ENCODE results near the gene MUSTN1.

Gene MUSTN1

GRCh38 chr3:52813810-52814209 lies 21.0 kb downstream of the MUSTN1 start:
- no peak for DNase-seq (ENCODE audit: low read depth)
- H3K4me3 ChIP-seq (ENCODE audit: low read depth, low read length): no peak overlapping the region
- TF ChIP-seq, protein P1, sequence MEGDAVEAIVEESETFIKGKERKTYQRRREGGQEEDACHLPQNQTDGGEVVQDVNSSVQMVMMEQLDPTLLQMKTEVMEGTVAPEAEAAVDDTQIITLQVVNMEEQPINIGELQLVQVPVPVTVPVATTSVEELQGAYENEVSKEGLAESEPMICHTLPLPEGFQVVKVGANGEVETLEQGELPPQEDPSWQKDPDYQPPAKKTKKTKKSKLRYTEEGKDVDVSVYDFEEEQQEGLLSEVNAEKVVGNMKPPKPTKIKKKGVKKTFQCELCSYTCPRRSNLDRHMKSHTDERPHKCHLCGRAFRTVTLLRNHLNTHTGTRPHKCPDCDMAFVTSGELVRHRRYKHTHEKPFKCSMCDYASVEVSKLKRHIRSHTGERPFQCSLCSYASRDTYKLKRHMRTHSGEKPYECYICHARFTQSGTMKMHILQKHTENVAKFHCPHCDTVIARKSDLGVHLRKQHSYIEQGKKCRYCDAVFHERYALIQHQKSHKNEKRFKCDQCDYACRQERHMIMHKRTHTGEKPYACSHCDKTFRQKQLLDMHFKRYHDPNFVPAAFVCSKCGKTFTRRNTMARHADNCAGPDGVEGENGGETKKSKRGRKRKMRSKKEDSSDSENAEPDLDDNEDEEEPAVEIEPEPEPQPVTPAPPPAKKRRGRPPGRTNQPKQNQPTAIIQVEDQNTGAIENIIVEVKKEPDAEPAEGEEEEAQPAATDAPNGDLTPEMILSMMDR (IDR thresholded peaks at IDR 0.05; ENCODE audit: low read depth, low read length, missing control alignments): no peak

GRCh38 chr3:52811452-52812011 lies 23.3 kb downstream of the MUSTN1 start:
- no peak for DNase-seq (ENCODE audit: low read depth)
- TF ChIP-seq, protein P1 (IDR thresholded peaks at IDR 0.05; ENCODE audit: low read depth, low read length, missing control alignments): no peak
- no peak overlapping the region for H3K4me3 ChIP-seq (ENCODE audit: low read depth, low read length)

- DNase-seq (ENCODE audit: low read depth): no peak
- H3K4me3 ChIP-seq (ENCODE audit: low read depth, low read length): no peak overlapping the region
- TF ChIP-seq, protein P1 (IDR thresholded peaks at IDR 0.05; ENCODE audit: low read depth, low read length, missing control alignments): no peak
Observed at GRCh38 chr3:52810923-52811322, 23.9 kb downstream of the MUSTN1 start.

GRCh38 chr3:52809662-52810377 lies 25.0 kb downstream of the MUSTN1 start:
- TF ChIP-seq, protein P1 (IDR thresholded peaks at IDR 0.05; ENCODE audit: low read depth, low read length, missing control alignments): no peak
- no peak for DNase-seq (ENCODE audit: low read depth)
- H3K4me3 ChIP-seq (ENCODE audit: low read depth, low read length): no peak overlapping the region

- TF ChIP-seq, protein P1 (IDR thresholded peaks at IDR 0.05; ENCODE audit: low read depth, low read length, missing control alignments): no peak
- no peak overlapping the region for H3K4me3 ChIP-seq (ENCODE audit: low read depth, low read length)
- DNase-seq (ENCODE audit: low read depth): no peak
Observed at GRCh38 chr3:52809149-52809548, 25.7 kb downstream of the MUSTN1 start.

DNA sequence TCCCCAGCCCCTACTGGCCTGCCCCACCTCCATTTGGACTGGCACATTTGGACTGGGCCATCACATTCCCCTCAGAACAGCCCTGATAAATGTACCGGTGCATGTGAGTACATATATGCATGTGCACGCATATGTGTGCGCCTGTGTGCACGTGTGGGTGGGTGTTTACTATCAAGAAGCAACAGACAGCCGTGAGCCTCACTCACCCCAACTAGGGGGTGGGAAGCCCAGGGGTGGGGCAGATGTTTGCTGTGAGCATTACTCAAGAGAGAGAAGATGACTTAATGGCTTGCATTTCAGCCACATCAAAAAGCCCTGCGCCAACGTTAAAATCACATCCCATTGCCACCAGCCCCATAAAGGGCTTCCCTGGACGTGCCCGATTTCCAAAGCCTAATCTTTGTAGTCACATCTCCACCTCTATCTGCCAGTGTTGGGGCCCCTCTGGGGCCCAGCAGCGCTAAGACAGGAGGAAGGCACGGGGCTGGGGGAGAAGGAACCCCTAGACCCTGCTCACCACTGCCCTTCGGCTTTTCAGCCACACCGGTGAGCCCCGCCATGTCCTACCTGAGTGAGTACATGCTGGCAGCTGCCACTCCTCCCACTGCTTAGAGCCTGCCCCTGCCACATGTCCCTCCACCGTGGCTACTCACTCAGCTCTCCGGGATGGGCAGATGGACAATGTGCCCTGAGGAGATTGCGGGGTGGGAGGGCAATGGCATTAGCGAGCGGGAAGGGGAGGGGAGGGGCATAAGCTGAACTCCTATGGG lies 29.4 kb downstream of the MUSTN1 start:
- TF ChIP-seq, protein P1 (IDR thresholded peaks at IDR 0.05; ENCODE audit: low read depth, low read length, missing control alignments): no peak
- H3K4me3 ChIP-seq (ENCODE audit: low read depth, low read length): no peak overlapping the region
- DNase-seq (ENCODE audit: low read depth): no peak
